Measurements from ENCODE around the gene CPEB3. TPM values are rescaled to one million over a fixed set of nuclear protein-coding genes. Genes with fewer than 3 reads are reported as not detected.

CPEB3 gene
- total and polyA plus RNA-seq, 4 donors, result 1.1 to 5.1 (median 2.8) TPM

DNA sequence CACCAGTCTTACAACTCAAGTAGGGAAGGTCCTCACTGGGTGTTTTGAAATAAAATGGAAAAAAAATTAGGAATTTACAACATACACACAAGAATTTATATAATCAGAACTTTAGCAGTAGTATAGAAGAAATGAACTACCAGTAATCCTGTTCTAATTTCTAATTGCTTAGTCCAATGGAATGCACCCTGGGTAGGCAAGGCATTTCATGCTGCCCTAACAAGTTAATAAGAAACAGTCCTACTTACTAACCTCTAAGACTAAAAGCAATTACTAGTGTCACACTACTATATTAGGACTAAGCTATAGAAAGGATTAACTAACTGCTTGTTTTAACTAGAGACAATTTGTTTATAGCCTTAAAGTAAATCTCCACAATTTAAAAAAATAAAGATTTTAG lies 209.2 kb downstream of the CPEB3 start:
- H3K9ac ChIP-seq (ENCODE audit: insufficient read depth in 1 of 2, low read length in 2 of 2), result no peak overlapping the region
- H3K27ac ChIP-seq (ENCODE audit: low read depth in 1 of 2, low read length in 1 of 2), result no peak overlapping the region
- no peaks in the 10 kb centered on the region for H3K9me3 ChIP-seq (ENCODE audit: control insufficient read depth in 4 of 4, insufficient read depth in 3 of 4, low read length in 3 of 4)
- peaks cover 0 to 14% (median 0%) of the 10 kb centered on the region in 5 donors for H3K4me1 ChIP-seq (ENCODE audit: control insufficient read depth in 5 of 5, insufficient read depth in 5 of 5, low read length in 5 of 5)
- DNase-seq, result no peak
- no peak overlapping the region for H3K4me3 ChIP-seq
- H3K27me3 ChIP-seq (ENCODE audit: control insufficient read depth in 3 of 3, insufficient read depth in 3 of 3, low read length in 2 of 3), result no peaks in the 10 kb centered on the region
- ATAC-seq (ENCODE audit: insufficient read depth, low FRiP score), result no peak
- TF ChIP-seq, protein P1, sequence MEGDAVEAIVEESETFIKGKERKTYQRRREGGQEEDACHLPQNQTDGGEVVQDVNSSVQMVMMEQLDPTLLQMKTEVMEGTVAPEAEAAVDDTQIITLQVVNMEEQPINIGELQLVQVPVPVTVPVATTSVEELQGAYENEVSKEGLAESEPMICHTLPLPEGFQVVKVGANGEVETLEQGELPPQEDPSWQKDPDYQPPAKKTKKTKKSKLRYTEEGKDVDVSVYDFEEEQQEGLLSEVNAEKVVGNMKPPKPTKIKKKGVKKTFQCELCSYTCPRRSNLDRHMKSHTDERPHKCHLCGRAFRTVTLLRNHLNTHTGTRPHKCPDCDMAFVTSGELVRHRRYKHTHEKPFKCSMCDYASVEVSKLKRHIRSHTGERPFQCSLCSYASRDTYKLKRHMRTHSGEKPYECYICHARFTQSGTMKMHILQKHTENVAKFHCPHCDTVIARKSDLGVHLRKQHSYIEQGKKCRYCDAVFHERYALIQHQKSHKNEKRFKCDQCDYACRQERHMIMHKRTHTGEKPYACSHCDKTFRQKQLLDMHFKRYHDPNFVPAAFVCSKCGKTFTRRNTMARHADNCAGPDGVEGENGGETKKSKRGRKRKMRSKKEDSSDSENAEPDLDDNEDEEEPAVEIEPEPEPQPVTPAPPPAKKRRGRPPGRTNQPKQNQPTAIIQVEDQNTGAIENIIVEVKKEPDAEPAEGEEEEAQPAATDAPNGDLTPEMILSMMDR (IDR thresholded peaks at IDR 0.05; ENCODE audit: control extremely low read depth, extremely low read depth), result no peak
- H3K36me3 ChIP-seq (ENCODE audit: control insufficient read depth in 4 of 4, insufficient read depth in 4 of 4, low read length in 4 of 4), result peaks cover 0 to 16% (median 6%) of the 10 kb centered on the region in 4 donors

DNA sequence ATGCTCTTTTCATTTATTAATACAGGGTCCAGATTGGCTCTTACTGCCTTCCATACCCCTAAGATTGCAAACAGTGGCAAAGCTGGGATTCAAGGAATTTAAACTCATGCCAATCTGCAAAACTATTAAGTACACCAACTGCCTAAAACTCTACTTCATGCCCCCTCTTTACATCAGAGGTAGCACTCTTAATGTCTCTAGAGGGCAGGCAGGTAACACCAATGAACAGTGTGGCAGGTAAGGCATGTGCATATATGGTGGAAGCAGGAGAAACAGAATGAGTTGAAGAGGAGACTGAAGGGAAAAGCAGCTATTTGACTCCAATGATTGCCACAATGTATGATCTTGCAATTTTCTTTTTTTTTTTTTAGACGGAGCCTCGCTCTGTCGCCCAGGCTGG lies 210.6 kb downstream of the CPEB3 start:
- no peak for ATAC-seq (ENCODE audit: insufficient read depth, low FRiP score)
- no peak overlapping the region for H3K27ac ChIP-seq (ENCODE audit: low read depth in 1 of 2, low read length in 1 of 2)
- WGBS, 2 donors, result 98 to 100% methylated on average over 3 of the region's 3 CpGs

DNA sequence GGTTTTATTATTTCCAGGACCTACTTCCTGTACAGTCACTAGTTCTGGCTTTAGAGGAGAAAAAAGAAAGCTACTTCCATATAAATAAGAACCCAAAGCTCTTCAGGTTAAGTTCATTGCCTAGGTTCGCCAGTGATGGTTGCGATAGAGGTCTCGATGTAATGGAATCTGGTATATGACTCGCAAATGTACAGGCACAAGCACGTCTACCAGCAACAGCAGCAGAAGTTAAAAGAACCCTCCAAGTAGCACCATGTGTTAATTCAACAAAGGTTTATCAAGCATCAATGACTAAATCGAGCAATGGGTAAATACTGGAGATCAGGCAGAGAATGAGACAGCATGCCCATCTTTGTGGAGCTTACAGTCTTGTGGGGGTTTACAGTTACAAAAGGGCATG lies 211.9 kb downstream of the CPEB3 start:
- TF ChIP-seq, protein P1 (IDR thresholded peaks at IDR 0.05; ENCODE audit: control extremely low read depth, extremely low read depth), result no peak

More for the DNA sequence above, 210.6 kb downstream of the CPEB3 start:
- no peak for DNase-seq
- no peak overlapping the region for H3K9ac ChIP-seq (ENCODE audit: insufficient read depth in 1 of 2, low read length in 2 of 2)
- no peaks in the 10 kb centered on the region for H3K9me3 ChIP-seq (ENCODE audit: control insufficient read depth in 4 of 4, insufficient read depth in 3 of 4, low read length in 3 of 4)
- H3K36me3 ChIP-seq (ENCODE audit: control insufficient read depth in 4 of 4, insufficient read depth in 4 of 4, low read length in 4 of 4), result peaks cover 0 to 16% (median 6%) of the 10 kb centered on the region in 4 donors
- no peaks in the 10 kb centered on the region for H3K27me3 ChIP-seq (ENCODE audit: control insufficient read depth in 3 of 3, insufficient read depth in 3 of 3, low read length in 2 of 3)
- TF ChIP-seq, protein P1 (IDR thresholded peaks at IDR 0.05; ENCODE audit: control extremely low read depth, extremely low read depth), result no peak
- no peak overlapping the region for H3K4me3 ChIP-seq
- peaks cover 0 to 13% (median 0%) of the 10 kb centered on the region in 5 donors for H3K4me1 ChIP-seq (ENCODE audit: control insufficient read depth in 5 of 5, insufficient read depth in 5 of 5, low read length in 5 of 5)

DNA sequence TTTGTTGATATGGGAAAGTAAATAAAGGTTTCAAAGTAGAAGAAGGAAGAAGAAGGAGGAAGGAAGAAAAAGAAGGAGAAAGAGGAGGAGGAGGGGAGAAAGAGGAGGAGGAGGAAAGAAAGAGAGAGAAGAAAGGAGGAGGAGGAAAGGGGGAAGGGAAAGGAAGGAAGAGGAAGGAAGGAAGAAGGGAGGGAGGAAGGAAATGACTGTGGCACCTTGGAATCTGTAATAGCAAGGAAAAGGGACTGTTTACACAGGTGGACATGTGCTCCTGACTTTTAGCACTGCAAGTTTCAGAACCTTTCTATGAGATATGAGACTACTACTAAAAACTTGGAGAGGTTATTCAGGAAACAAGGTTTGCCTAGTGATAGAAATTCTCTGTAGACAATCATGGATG lies 214.2 kb downstream of the CPEB3 start:
- Histone ChIP-seq H3K9me3 (ENCODE audit: control insufficient read depth in 4 of 4, insufficient read depth in 3 of 4, low read length in 3 of 4) (no peaks in the 10 kb centered on the region), H3K4me1 (ENCODE audit: control insufficient read depth in 5 of 5, insufficient read depth in 5 of 5, low read length in 5 of 5) (peaks cover 0 to 5% (median 0%) of the 10 kb centered on the region in 5 donors), H3K9ac (ENCODE audit: insufficient read depth in 1 of 2, low read length in 2 of 2) (no peak overlapping the region), H3K4me3 (no peak overlapping the region), H3K36me3 (ENCODE audit: control insufficient read depth in 4 of 4, insufficient read depth in 4 of 4, low read length in 4 of 4) (peaks cover 0 to 16% (median 7%) of the 10 kb centered on the region in 4 donors), H3K27ac (ENCODE audit: low read depth in 1 of 2, low read length in 1 of 2) (no peak overlapping the region), H3K27me3 (ENCODE audit: control insufficient read depth in 3 of 3, insufficient read depth in 3 of 3, low read length in 2 of 3) (no peaks in the 10 kb centered on the region)
- ATAC-seq (ENCODE audit: insufficient read depth, low FRiP score) (no peak), DNase-seq (no peak)
- TF ChIP-seq, protein P1 (IDR thresholded peaks at IDR 0.05; ENCODE audit: control extremely low read depth, extremely low read depth), result no peak

More for the DNA sequence above, 211.9 kb downstream of the CPEB3 start:
- Histone ChIP-seq H3K9me3 (ENCODE audit: control insufficient read depth in 4 of 4, insufficient read depth in 3 of 4, low read length in 3 of 4) (no peaks in the 10 kb centered on the region), H3K4me1 (ENCODE audit: control insufficient read depth in 5 of 5, insufficient read depth in 5 of 5, low read length in 5 of 5) (peaks cover 0 to 13% (median 0%) of the 10 kb centered on the region in 5 donors), H3K36me3 (ENCODE audit: control insufficient read depth in 4 of 4, insufficient read depth in 4 of 4, low read length in 4 of 4) (peaks cover 0 to 16% (median 7%) of the 10 kb centered on the region in 4 donors), H3K27ac (ENCODE audit: low read depth in 1 of 2, low read length in 1 of 2) (no peak overlapping the region), H3K27me3 (ENCODE audit: control insufficient read depth in 3 of 3, insufficient read depth in 3 of 3, low read length in 2 of 3) (no peaks in the 10 kb centered on the region), H3K9ac (ENCODE audit: insufficient read depth in 1 of 2, low read length in 2 of 2) (no peak overlapping the region), H3K4me3 (no peak overlapping the region)
- DNase-seq (no peak), ATAC-seq (ENCODE audit: insufficient read depth, low FRiP score) (no peak)
- WGBS, 2 donors, result 96 to 99% methylated on average over 6 of the region's 6 CpGs
